ENCODE measurements around the gene SIGLECL1. TPM values are rescaled to one million over a fixed set of nuclear protein-coding genes. Genes with fewer than 3 reads are reported as not detected.

SIGLECL1 gene
- total and polyA plus RNA-seq, 2 experiments from 2014 or later, result not detected

DNA sequence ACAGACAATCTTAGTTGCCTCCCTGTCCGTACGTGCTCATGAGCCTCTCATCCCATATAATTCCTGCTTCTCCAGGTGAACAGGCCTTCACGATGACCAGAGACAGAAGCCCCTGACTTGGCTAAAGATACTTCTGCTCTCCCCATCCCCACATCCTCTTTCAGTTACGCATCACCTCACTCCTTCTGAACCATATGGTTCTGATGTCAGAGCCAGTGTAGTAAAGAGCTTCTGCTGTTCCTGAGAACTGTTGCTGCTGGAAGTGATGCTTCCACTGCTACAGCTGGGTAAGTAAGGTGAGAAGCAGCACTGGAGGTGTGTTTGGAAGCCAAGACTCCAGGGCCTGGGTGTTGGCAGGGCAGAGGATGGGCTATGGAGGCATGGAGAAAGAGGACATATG, 12.9 kb downstream of the SIGLECL1 start (continued):
- TF ChIP-seq, protein P1, sequence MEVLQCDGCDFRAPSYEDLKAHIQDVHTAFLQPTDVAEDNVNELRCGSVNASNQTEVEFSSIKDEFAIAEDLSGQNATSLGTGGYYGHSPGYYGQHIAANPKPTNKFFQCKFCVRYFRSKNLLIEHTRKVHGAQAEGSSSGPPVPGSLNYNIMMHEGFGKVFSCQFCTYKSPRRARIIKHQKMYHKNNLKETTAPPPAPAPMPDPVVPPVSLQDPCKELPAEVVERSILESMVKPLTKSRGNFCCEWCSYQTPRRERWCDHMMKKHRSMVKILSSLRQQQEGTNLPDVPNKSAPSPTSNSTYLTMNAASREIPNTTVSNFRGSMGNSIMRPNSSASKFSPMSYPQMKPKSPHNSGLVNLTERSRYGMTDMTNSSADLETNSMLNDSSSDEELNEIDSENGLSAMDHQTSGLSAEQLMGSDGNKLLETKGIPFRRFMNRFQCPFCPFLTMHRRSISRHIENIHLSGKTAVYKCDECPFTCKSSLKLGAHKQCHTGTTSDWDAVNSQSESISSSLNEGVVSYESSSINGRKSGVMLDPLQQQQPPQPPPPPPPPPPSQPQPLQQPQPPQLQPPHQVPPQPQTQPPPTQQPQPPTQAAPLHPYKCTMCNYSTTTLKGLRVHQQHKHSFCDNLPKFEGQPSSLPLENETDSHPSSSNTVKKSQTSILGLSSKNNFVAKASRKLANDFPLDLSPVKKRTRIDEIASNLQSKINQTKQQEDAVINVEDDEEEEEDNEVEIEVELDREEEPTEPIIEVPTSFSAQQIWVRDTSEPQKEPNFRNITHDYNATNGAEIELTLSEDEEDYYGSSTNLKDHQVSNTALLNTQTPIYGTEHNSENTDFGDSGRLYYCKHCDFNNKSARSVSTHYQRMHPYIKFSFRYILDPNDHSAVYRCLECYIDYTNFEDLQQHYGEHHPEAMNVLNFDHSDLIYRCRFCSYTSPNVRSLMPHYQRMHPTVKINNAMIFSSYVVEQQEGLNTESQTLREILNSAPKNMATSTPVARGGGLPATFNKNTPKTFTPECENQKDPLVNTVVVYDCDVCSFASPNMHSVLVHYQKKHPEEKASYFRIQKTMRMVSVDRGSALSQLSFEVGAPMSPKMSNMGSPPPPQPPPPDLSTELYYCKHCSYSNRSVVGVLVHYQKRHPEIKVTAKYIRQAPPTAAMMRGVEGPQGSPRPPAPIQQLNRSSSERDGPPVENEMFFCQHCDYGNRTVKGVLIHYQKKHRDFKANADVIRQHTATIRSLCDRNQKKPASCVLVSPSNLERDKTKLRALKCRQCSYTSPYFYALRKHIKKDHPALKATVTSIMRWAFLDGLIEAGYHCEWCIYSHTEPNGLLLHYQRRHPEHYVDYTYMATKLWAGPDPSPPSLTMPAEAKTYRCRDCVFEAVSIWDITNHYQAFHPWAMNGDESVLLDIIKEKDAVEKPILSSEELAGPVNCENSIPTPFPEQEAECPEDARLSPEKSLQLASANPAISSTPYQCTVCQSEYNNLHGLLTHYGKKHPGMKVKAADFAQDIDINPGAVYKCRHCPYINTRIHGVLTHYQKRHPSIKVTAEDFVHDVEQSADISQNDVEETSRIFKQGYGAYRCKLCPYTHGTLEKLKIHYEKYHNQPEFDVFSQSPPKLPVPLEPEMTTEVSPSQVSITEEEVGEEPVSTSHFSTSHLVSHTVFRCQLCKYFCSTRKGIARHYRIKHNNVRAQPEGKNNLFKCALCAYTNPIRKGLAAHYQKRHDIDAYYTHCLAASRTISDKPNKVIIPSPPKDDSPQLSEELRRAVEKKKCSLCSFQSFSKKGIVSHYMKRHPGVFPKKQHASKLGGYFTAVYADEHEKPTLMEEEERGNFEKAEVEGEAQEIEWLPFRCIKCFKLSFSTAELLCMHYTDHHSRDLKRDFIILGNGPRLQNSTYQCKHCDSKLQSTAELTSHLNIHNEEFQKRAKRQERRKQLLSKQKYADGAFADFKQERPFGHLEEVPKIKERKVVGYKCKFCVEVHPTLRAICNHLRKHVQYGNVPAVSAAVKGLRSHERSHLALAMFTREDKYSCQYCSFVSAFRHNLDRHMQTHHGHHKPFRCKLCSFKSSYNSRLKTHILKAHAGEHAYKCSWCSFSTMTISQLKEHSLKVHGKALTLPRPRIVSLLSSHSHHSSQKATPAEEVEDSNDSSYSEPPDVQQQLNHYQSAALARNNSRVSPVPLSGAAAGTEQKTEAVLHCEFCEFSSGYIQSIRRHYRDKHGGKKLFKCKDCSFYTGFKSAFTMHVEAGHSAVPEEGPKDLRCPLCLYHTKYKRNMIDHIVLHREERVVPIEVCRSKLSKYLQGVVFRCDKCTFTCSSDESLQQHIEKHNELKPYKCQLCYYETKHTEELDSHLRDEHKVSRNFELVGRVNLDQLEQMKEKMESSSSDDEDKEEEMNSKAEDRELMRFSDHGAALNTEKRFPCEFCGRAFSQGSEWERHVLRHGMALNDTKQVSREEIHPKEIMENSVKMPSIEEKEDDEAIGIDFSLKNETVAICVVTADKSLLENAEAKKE (CRISPR knock-in tag; IDR thresholded peaks at IDR 0.05), result no peak
- TF ChIP-seq POLR2AphosphoS5 (IDR thresholded peaks at IDR 0.05; ENCODE audit: low read depth), result no peak

DNA sequence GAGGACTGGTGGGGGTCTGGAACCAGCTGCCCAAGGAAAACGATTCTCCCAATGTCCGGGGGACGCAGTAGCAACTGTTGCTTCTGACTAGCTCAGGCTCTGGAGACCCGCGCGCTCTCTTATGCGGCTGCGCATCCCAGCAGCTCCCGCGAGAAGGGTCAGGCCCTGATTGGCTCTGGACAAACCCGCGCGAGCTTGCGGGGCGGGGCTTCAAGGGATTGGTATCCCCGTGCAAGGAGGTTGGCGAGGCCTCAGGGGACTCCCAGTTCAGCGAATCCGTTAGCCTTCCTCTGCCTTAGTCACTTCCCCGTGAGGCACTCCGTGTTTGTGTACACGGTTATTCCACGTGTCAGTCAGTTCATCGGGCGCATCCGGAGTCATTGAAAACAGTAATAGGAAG, 20.2 kb downstream of the SIGLECL1 start:
- Histone ChIP-seq H3K79me2 (replicated peaks; ENCODE audit: insufficient read depth) (no peaks in the 10 kb centered on the region), H3F3A (replicated peaks; ENCODE audit: low read depth) (no peaks in the 10 kb centered on the region), H3K27ac (ENCODE audit: low read depth) (no peak overlapping the region), H3K4me3 (no peak overlapping the region), H3K4me1 (ENCODE audit: insufficient read depth) (no peaks in the 10 kb centered on the region), H3K4me2 (no peak overlapping the region), H3K36me3 (ENCODE audit: insufficient read depth) (no peaks in the 10 kb centered on the region), H2AFZ (peak overlapping the region; percentile 83), H3K9me2 (ENCODE audit: insufficient read depth) (peaks cover 10% of the 10 kb centered on the region; the same call in 1 of the 2 replicates), H3K27me3 (ENCODE audit: insufficient read depth) (0 out of 2 replicates have a peak, but pooled peaks cover 3% of the 10 kb centered on the region), H4K20me1 (replicated peaks; ENCODE audit: insufficient read depth) (no peaks in the 10 kb centered on the region)
- no peak overlapping the region for H3K4me3 Mint-ChIP-seq
- H3K36me3 Mint-ChIP-seq (ENCODE audit: low read depth), result no peaks in the 10 kb centered on the region
- peaks cover 7% of the 10 kb centered on the region for H3K27me3 Mint-ChIP-seq (ENCODE audit: insufficient read depth, low read depth, poor library complexity)
- H3K4me1 Mint-ChIP-seq, result no peaks in the 10 kb centered on the region
- 0 out of 3 replicates have a peak, but pooled peaks cover 4% of the 10 kb centered on the region for H3K9me3 Mint-ChIP-seq
- no peak for TF ChIP-seq ZNF114 (CRISPR knock-in tag; IDR thresholded peaks at IDR 0.05)
- H3K27ac Mint-ChIP-seq, result peak overlapping the region; percentile 29; the same call in 1 of the 2 replicates
- ATAC-seq (peak; percentile 67), DNase-seq (ENCODE audit: low spot score) (peak; percentile 63)

All from GM23338 (cell line).